H9 (cell line): Measurements from ENCODE around the gene ANXA9. TPM values are rescaled to one million over a fixed set of nuclear protein-coding genes. Genes with fewer than 3 reads are reported as not detected.

Source experiments
- DNase-seq: peaks from one replicate; pipeline ENCODE4 v3.0.0-alpha.2; 2017
- H2AFZ ChIP-seq: one replicate; pipeline ENCODE4 v1.6.1; 2013; ENCODE audit warnings: mild to moderate bottlenecking, low read length, control low read depth, moderate library complexity
- H2AK5ac ChIP-seq: 2 replicates; pipeline ENCODE4 v1.6.1; 2013; ENCODE audit warnings: low read length, control low read depth, mixed read lengths; ENCODE audit not compliant: insufficient read length
- H2BK120ac ChIP-seq: one replicate; pipeline ENCODE4 v1.6.1; 2013; ENCODE audit warnings: low read depth, mild to moderate bottlenecking, low read length, control low read depth, inconsistent platforms; ENCODE audit not compliant: poor library complexity, severe bottlenecking
- H2BK12ac ChIP-seq: 2 replicates; pipeline ENCODE4 v1.6.1; 2013; ENCODE audit warnings: low read length, control low read depth, mixed read lengths, low read depth; ENCODE audit not compliant: insufficient read length
- H2BK15ac ChIP-seq: 2 replicates; pipeline ENCODE4 v1.6.1; 2013; ENCODE audit warnings: low read depth, low read length, control low read depth
- H2BK20ac ChIP-seq: one replicate; pipeline ENCODE4 v1.6.1; 2013; ENCODE audit warnings: low read depth, mild to moderate bottlenecking, low read length, control low read depth, inconsistent platforms; ENCODE audit not compliant: poor library complexity, severe bottlenecking
- H2BK5ac ChIP-seq: 2 replicates; pipeline ENCODE4 v1.6.1; 2013; ENCODE audit warnings: low read length, control low read depth, mixed read lengths; ENCODE audit not compliant: insufficient read length
- H3K14ac ChIP-seq: 2 replicates; pipeline ENCODE4 v1.6.1; 2013; ENCODE audit warnings: low read length, control low read depth; ENCODE audit not compliant: insufficient read depth
- H3K18ac ChIP-seq: 2 replicates; pipeline ENCODE4 v1.6.1; 2013; ENCODE audit warnings: low read depth, mild to moderate bottlenecking, mixed read lengths, low read length, control low read depth; ENCODE audit not compliant: insufficient read length
- H3K23ac ChIP-seq: 2 replicates; pipeline ENCODE4 v1.6.1; 2013; ENCODE audit warnings: low read length, control low read depth, mixed read lengths, low read depth; ENCODE audit not compliant: insufficient read length
- H3K23me2 ChIP-seq: 2 replicates; pipeline ENCODE4 v1.6.1; 2013; ENCODE audit warnings: low read depth, mild to moderate bottlenecking, mixed read lengths, low read length, control low read depth; ENCODE audit not compliant: insufficient read length, poor library complexity, severe bottlenecking
- H3K27ac ChIP-seq: 2 replicates; pipeline ENCODE4 v1.5.1; 2013; ENCODE audit warnings: low read length, control low read depth, mixed read lengths, low read depth; ENCODE audit not compliant: insufficient read length
- H3K27me3 ChIP-seq: 2 replicates; pipeline ENCODE4 v1.6.1; 2013; ENCODE audit warnings: low read length, control low read depth, inconsistent platforms; ENCODE audit not compliant: insufficient read depth
- H3K4ac ChIP-seq: 2 replicates; pipeline ENCODE4 v1.6.1; 2013; ENCODE audit warnings: low read depth, mild to moderate bottlenecking, control low read depth, inconsistent platforms, low read length, moderate library complexity
- H3K4me1 ChIP-seq: 2 replicates; pipeline ENCODE4 v1.6.1; 2013; ENCODE audit warnings: low read length, control low read depth, inconsistent platforms; ENCODE audit not compliant: insufficient read depth
- H3K4me2 ChIP-seq: 2 replicates; pipeline ENCODE4 v1.6.1; 2013; ENCODE audit warnings: low read length, control low read depth, mixed read lengths; ENCODE audit not compliant: insufficient read length, insufficient read depth
- H3K56ac ChIP-seq: 2 replicates; pipeline ENCODE4 v1.6.1; 2013; ENCODE audit warnings: low read depth, mild to moderate bottlenecking, mixed read lengths, low read length, control low read depth; ENCODE audit not compliant: insufficient read length
- H3K79me1 ChIP-seq: 2 replicates; pipeline ENCODE4 v1.6.1; 2013; ENCODE audit warnings: low read depth, mild to moderate bottlenecking, moderate library complexity, low read length, control low read depth, inconsistent platforms; ENCODE audit not compliant: insufficient read depth, poor library complexity, severe bottlenecking
- H3K79me2 ChIP-seq: 2 replicates; pipeline ENCODE4 v1.6.1; 2013; ENCODE audit warnings: low read length, control low read depth, inconsistent platforms; ENCODE audit not compliant: insufficient read depth
- H3K9ac ChIP-seq: 2 replicates; pipeline ENCODE4 v1.6.1; 2013; ENCODE audit warnings: low read length, control low read depth, mixed read lengths; ENCODE audit not compliant: insufficient read length; ENCODE audit errors: extremely low read depth
- H3K9me3 ChIP-seq: one replicate; pipeline ENCODE4 v1.6.1; 2013; ENCODE audit warnings: low read depth, low read length, inconsistent platforms; ENCODE audit not compliant: control insufficient read depth
- H3T11ph ChIP-seq: one replicate; pipeline ENCODE4 v1.6.1; 2013; ENCODE audit warnings: mild to moderate bottlenecking, low read length, control low read depth, inconsistent platforms
- H4K20me1 ChIP-seq: one replicate; pipeline ENCODE4 v1.6.1; 2013; ENCODE audit not compliant: control insufficient read depth, insufficient read length, insufficient read depth
- H4K5ac ChIP-seq: 2 replicates; pipeline ENCODE4 v1.6.1; 2013; ENCODE audit warnings: low read depth, mild to moderate bottlenecking, mixed read lengths, low read length, control low read depth; ENCODE audit not compliant: insufficient read length
- H4K8ac ChIP-seq: replicated peaks from 2 replicates; pipeline ENCODE4 v1.6.1; 2013; ENCODE audit warnings: low read length, control low read depth, mixed read lengths, low read depth; ENCODE audit not compliant: insufficient read length
- H4K91ac ChIP-seq: 2 replicates; pipeline ENCODE4 v1.6.1; 2013; ENCODE audit warnings: low read depth, mild to moderate bottlenecking, moderate library complexity, mixed read lengths, low read length, control low read depth; ENCODE audit not compliant: insufficient read length
- H3K27ac Mint-ChIP-seq, 3 experiments: 2 replicates in 2 of 3; 3 replicates in 1 of 3; pipeline ENCODE4 v1.8.0; 2020 to 2021; ENCODE audit warnings: mixed read lengths in 3 of 3, mild to moderate bottlenecking in 1 of 3, moderate library complexity in 1 of 3
- H3K27me3 Mint-ChIP-seq: 2 replicates; pipeline ENCODE4 v1.8.0; 2021; ENCODE audit warnings: low read depth, mild to moderate bottlenecking, moderate library complexity, mixed read lengths
- H3K36me3 Mint-ChIP-seq, 3 experiments: 2 replicates in 2 of 3; 3 replicates in 1 of 3; pipeline ENCODE4 v1.8.0; 2020 to 2021; ENCODE audit warnings: low read depth in 3 of 3, mixed read lengths in 3 of 3; ENCODE audit not compliant: insufficient read depth in 1 of 3
- H3K4me1 Mint-ChIP-seq, 2 experiments: 2 replicates each; pipeline ENCODE4 v1.8.0; 2020; ENCODE audit warnings: mixed read lengths in 2 of 2
- H3K4me3 Mint-ChIP-seq, 2 experiments: 2 replicates in 1 of 2; 3 replicates in 1 of 2; pipeline ENCODE4 v1.8.0; 2020 to 2021; ENCODE audit warnings: mild to moderate bottlenecking in 2 of 2, mixed read lengths in 2 of 2, moderate library complexity in 1 of 2
- H3K9me3 Mint-ChIP-seq, 2 experiments: 2 replicates in 1 of 2; 3 replicates in 1 of 2; pipeline ENCODE4 v1.8.0; 2020; ENCODE audit warnings: mild to moderate bottlenecking in 2 of 2, mixed read lengths in 2 of 2, moderate library complexity in 1 of 2
- CTCF ChIP-seq: fragments of 200-600 bp; sonication (generic); conservative IDR thresholded peaks from 3 replicates; pipeline ENCODE4 v1.8.0; 2021; ENCODE audit warnings: antibody characterized with exemption, mild to moderate bottlenecking
- WGBS: extraction: QIAGEN DNeasy Blood & Tissue Kit; methylation state at CpG from one replicate; pipeline ENCODE4 v1.1.7; 2013; ENCODE audit warnings: missing lambda C conversion rate, low lambda C conversion rate, mixed read lengths; ENCODE audit not compliant: insufficient read length; ENCODE audit errors: extremely low coverage; 5-methylcytosine and 5-hydroxymethylcytosine counted together
- total RNA-seq: library from RNA; stranded (reverse); gene quantifications from 2 replicates; pipeline ENCODE4 v1.2.1, GENCODE V29; 2021

ANXA9 gene
- total RNA-seq, 1 experiment from 2014 or later = 0.92 TPM

DNA sequence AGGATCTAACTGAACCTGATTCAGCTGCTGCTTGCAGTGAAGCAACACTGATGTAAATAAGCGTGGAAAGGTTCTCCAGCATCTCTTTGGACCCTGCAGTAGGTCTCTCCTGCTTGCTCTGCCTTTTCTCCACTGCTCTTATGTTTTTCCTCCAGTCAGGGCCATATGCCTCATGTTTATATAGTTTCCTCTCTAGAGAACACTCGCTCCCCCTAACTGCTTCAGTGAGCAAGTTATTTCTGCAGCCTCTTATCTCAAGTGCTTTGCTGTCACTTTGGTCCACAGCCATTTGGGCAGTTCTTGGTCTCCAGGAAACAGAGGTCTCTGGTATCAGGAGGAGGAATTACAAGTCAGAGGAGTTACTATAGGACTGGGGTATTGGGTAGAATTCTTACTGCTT is 31.4 kb downstream of the ANXA9 start:
- Histone ChIP-seq H4K8ac (no peak overlapping the region), H3K4ac (no peak overlapping the region), H4K20me1 (no peaks in the 10 kb centered on the region), H2AFZ (no peak overlapping the region), H2BK15ac (no peak overlapping the region), H3K9ac (no peak overlapping the region), H2AK5ac (no peak overlapping the region), H3K23ac (no peak overlapping the region), H2BK12ac (no peak overlapping the region), H3K23me2 (peaks cover 7% of the 10 kb centered on the region), H4K91ac (no peak overlapping the region), H3K79me1 (no peaks in the 10 kb centered on the region), H3K9me3 (no peaks in the 10 kb centered on the region), H2BK20ac (no peak overlapping the region), H3K18ac (no peak overlapping the region), H4K5ac (no peak overlapping the region), H3T11ph (no peak overlapping the region), H3K4me1 (no peaks in the 10 kb centered on the region; the same call in 1 of the 2 replicates), H3K79me2 (no peaks in the 10 kb centered on the region; the same call in 1 of the 2 replicates), H3K27ac (no peak overlapping the region), H3K4me2 (no peak overlapping the region), H3K14ac (no peak overlapping the region), H2BK5ac (no peak overlapping the region), H2BK120ac (no peak overlapping the region), H3K56ac (no peak overlapping the region), H3K27me3 (no peaks in the 10 kb centered on the region)
- TF ChIP-seq CTCF = no peak
- no peaks in the 10 kb centered on the region for H3K27me3 Mint-ChIP-seq
- no peak overlapping the region for H3K27ac Mint-ChIP-seq
- DNase-seq = no peak
- no peak overlapping the region for H3K4me3 Mint-ChIP-seq
- peaks cover 7 to 8% of the 10 kb centered on the region in 2 experiments for H3K4me1 Mint-ChIP-seq
- no CpG with 5 or more reads among the region's 2 CpGs for WGBS
- H3K9me3 Mint-ChIP-seq = no peaks in the 10 kb centered on the region; a peak in 1 of 5 replicates
- peaks cover 3 to 8% (median 5%) of the 10 kb centered on the region in 3 experiments; a peak in 6 of 7 replicates for H3K36me3 Mint-ChIP-seq
